ENCODE measurements around the gene JPH3.

DNA sequence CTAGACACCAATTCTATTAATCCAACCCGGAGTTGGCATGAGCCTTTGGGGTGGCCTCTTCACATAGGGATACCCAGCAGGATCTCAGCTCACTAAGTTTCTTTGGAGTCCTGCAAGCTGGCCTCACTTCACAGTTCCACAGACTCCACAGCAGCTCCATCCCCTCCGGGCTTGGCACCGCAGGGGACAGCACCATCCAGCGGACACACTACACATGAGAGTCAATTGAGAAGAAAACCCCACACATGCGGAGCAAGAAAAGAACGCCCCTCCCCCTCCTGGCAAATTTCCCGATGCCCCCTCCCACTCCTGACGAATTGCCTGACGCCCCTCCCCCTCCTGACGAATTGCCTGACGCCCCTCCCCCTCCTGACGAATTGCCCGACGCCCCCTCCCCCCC lies 132.3 kb downstream of the JPH3 start:
- TF ChIP-seq, protein P1, sequence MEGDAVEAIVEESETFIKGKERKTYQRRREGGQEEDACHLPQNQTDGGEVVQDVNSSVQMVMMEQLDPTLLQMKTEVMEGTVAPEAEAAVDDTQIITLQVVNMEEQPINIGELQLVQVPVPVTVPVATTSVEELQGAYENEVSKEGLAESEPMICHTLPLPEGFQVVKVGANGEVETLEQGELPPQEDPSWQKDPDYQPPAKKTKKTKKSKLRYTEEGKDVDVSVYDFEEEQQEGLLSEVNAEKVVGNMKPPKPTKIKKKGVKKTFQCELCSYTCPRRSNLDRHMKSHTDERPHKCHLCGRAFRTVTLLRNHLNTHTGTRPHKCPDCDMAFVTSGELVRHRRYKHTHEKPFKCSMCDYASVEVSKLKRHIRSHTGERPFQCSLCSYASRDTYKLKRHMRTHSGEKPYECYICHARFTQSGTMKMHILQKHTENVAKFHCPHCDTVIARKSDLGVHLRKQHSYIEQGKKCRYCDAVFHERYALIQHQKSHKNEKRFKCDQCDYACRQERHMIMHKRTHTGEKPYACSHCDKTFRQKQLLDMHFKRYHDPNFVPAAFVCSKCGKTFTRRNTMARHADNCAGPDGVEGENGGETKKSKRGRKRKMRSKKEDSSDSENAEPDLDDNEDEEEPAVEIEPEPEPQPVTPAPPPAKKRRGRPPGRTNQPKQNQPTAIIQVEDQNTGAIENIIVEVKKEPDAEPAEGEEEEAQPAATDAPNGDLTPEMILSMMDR (IDR thresholded peaks at IDR 0.05), result no peak
- TF ChIP-seq, protein P2, sequence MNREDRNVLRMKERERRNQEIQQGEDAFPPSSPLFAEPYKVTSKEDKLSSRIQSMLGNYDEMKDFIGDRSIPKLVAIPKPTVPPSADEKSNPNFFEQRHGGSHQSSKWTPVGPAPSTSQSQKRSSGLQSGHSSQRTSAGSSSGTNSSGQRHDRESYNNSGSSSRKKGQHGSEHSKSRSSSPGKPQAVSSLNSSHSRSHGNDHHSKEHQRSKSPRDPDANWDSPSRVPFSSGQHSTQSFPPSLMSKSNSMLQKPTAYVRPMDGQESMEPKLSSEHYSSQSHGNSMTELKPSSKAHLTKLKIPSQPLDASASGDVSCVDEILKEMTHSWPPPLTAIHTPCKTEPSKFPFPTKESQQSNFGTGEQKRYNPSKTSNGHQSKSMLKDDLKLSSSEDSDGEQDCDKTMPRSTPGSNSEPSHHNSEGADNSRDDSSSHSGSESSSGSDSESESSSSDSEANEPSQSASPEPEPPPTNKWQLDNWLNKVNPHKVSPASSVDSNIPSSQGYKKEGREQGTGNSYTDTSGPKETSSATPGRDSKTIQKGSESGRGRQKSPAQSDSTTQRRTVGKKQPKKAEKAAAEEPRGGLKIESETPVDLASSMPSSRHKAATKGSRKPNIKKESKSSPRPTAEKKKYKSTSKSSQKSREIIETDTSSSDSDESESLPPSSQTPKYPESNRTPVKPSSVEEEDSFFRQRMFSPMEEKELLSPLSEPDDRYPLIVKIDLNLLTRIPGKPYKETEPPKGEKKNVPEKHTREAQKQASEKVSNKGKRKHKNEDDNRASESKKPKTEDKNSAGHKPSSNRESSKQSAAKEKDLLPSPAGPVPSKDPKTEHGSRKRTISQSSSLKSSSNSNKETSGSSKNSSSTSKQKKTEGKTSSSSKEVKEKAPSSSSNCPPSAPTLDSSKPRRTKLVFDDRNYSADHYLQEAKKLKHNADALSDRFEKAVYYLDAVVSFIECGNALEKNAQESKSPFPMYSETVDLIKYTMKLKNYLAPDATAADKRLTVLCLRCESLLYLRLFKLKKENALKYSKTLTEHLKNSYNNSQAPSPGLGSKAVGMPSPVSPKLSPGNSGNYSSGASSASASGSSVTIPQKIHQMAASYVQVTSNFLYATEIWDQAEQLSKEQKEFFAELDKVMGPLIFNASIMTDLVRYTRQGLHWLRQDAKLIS (CRISPR knock-in tag; IDR thresholded peaks at IDR 0.05; ENCODE audit: borderline replicate concordance), result no peak
- TF ChIP-seq, protein P3, sequence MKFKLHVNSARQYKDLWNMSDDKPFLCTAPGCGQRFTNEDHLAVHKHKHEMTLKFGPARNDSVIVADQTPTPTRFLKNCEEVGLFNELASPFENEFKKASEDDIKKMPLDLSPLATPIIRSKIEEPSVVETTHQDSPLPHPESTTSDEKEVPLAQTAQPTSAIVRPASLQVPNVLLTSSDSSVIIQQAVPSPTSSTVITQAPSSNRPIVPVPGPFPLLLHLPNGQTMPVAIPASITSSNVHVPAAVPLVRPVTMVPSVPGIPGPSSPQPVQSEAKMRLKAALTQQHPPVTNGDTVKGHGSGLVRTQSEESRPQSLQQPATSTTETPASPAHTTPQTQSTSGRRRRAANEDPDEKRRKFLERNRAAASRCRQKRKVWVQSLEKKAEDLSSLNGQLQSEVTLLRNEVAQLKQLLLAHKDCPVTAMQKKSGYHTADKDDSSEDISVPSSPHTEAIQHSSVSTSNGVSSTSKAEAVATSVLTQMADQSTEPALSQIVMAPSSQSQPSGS (CRISPR knock-in tag; IDR thresholded peaks at IDR 0.05; ENCODE audit: borderline replicate concordance, low read depth), result no peak
- no peak for TF ChIP-seq CREB1 (CRISPR knock-in tag; IDR thresholded peaks at IDR 0.05)
- TF ChIP-seq, protein P4, sequence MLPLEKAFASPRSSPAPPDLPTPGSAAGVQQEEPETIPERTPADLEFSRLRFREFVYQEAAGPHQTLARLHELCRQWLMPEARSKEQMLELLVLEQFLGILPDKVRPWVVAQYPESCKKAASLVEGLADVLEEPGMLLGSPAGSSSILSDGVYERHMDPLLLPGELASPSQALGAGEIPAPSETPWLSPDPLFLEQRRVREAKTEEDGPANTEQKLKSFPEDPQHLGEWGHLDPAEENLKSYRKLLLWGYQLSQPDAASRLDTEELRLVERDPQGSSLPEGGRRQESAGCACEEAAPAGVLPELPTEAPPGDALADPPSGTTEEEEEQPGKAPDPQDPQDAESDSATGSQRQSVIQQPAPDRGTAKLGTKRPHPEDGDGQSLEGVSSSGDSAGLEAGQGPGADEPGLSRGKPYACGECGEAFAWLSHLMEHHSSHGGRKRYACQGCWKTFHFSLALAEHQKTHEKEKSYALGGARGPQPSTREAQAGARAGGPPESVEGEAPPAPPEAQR (CRISPR knock-in tag; IDR thresholded peaks at IDR 0.05), result no peak
- no peak for TF ChIP-seq ZNF121 (CRISPR knock-in tag; IDR thresholded peaks at IDR 0.05)
- TF ChIP-seq, protein P5, sequence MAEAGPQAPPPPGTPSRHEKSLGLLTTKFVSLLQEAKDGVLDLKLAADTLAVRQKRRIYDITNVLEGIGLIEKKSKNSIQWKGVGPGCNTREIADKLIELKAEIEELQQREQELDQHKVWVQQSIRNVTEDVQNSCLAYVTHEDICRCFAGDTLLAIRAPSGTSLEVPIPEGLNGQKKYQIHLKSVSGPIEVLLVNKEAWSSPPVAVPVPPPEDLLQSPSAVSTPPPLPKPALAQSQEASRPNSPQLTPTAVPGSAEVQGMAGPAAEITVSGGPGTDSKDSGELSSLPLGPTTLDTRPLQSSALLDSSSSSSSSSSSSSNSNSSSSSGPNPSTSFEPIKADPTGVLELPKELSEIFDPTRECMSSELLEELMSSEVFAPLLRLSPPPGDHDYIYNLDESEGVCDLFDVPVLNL (CRISPR knock-in tag; IDR thresholded peaks at IDR 0.05; ENCODE audit: borderline replicate concordance, low read depth), result no peak
- no peak for TF ChIP-seq MYBL2 (CRISPR knock-in tag; IDR thresholded peaks at IDR 0.05)
- TF ChIP-seq MXD4 (CRISPR knock-in tag; IDR thresholded peaks at IDR 0.05; ENCODE audit: borderline replicate concordance), result no peak
- TF ChIP-seq ZNF263 (CRISPR knock-in tag; IDR thresholded peaks at IDR 0.05; ENCODE audit: low read depth), result no peak
- TF ChIP-seq, protein P6, sequence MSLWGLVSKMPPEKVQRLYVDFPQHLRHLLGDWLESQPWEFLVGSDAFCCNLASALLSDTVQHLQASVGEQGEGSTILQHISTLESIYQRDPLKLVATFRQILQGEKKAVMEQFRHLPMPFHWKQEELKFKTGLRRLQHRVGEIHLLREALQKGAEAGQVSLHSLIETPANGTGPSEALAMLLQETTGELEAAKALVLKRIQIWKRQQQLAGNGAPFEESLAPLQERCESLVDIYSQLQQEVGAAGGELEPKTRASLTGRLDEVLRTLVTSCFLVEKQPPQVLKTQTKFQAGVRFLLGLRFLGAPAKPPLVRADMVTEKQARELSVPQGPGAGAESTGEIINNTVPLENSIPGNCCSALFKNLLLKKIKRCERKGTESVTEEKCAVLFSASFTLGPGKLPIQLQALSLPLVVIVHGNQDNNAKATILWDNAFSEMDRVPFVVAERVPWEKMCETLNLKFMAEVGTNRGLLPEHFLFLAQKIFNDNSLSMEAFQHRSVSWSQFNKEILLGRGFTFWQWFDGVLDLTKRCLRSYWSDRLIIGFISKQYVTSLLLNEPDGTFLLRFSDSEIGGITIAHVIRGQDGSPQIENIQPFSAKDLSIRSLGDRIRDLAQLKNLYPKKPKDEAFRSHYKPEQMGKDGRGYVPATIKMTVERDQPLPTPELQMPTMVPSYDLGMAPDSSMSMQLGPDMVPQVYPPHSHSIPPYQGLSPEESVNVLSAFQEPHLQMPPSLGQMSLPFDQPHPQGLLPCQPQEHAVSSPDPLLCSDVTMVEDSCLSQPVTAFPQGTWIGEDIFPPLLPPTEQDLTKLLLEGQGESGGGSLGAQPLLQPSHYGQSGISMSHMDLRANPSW (CRISPR knock-in tag; conservative IDR thresholded peaks at IDR 0.05; ENCODE audit: low read depth), result no peak
- TF ChIP-seq ESRRA (CRISPR knock-in tag; IDR thresholded peaks at IDR 0.05; ENCODE audit: borderline replicate concordance), result no peak
